ENCODE results near the gene STK40.
A peak's percentile ranks its signal among the peaks of the same experiment; 100 is the strongest.

The STK40 gene

DNA sequence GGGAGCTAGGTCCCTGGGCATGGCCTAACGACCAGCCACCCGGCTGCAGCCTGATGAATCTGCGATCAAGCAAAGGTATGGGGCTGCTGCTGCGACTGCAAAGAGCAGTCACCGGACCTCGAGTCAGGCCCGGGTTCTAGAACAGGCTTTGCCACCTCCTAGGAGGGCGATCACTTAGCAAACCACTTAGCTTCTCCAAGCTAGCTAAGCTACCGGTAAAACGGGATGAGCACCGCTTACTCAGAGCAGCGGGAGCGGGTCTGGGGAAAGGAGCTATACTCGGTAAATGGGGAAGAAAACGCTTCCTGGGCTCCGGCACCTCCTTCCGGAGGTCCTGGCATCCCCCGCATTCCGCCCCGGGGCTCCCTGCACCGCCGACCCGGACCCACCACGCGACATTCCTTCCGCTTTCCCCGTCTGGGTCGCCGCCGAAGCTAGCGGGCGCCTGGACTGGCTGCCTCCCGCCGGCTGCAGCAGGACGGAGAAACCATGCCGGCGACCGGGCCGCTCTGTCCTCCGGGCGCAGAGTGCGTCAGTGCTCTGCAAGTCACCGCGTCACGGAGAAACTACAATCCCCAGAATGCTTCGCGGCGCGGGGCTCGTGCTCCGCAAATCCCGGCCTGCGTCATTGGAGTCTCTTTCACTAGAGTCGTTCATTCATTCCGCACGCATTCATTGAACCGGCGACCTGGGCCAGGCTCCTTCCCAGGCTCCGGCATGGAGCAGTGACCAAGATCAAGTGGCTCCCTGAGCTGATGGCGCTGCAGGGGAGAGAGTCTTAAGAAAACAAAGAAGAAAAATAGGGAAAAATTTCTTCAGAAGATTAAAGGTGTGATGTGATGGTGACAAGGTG lies 11.9 kb upstream of the STK40 start, which contains the start of gene LSM10:
TSS of gene LSM10 (minus strand) at position 531 of the 853 bp plus-strand sequence. CDS start 3,779 bp downstream, outside the sequence.
- DNase-seq: peak; percentile 88

DNA sequence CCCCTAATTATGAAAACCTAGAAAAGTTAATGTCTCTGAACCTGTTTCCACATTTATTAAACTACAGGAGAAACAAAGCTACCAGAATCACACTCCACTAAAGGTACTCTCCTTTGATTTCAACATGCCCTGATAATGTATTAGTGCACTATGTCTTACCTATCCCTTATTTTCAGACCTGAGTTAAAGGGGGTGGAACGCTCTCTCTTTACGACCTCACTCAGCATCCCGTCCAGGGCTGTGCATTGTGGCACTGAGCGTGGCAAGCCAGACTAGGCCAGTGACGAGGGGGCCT lies 11.3 kb upstream of the STK40 start:
- no peak for DNase-seq

- no peak for DNase-seq
Observed at GRCh38 chr1:36396359-36396758, 10.6 kb upstream of the STK40 start.

GRCh38 chr1:36393686-36394085 lies 8.0 kb upstream of the STK40 start:
- DNase-seq: no peak

GRCh38 chr1:36392836-36393235 lies 7.1 kb upstream of the STK40 start:
- DNase-seq: no peak

DNA sequence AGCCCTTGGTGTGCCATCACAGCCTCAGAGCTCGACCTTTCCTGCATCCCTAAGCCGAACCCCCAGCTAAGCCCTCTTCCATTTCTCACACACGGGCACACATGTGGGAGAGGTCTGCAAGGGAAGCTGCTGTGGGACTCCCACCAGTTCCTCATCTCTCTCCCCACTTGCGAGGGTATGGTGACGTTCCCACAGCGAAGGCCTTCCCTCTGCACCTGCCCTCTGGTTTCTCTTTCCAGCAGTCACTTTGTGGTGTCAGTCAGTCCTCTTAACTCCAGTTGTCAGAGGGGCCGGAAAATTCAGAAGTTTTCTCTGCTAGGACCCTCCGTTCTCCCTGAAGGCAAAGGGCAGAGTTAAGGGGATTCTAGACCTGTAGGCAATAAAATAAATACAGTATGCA lies 5.5 kb upstream of the STK40 start:
- DNase-seq: no peak

DNA sequence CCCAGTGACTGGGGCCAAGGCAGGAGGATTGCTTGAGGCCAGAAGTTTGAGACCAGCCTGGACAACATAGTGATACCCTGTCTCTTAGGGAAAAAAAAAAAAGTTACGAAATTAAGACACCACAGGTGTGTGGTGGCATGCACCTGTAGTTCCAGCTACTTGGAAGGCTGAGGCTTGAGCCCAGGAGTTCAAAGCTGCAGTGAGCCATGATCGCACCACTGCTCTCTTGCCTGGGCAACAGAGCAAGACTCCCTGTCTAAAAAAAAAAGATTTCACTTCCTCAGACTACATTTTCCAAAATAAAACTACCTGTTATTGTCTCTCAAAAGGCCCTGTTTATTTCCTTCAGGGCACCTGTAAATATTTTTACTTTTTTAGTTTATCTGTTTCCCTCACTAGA lies 4.7 kb upstream of the STK40 start:
- no peak for DNase-seq

GRCh38 chr1:36389999-36390398 lies 4.3 kb upstream of the STK40 start:
- no peak for DNase-seq

- DNase-seq: no peak
Observed at GRCh38 chr1:36389261-36389660, 3.5 kb upstream of the STK40 start.

GRCh38 chr1:36387141-36387949 lies 1.6 kb upstream of the STK40 start:
- DNase-seq: no peak

DNA sequence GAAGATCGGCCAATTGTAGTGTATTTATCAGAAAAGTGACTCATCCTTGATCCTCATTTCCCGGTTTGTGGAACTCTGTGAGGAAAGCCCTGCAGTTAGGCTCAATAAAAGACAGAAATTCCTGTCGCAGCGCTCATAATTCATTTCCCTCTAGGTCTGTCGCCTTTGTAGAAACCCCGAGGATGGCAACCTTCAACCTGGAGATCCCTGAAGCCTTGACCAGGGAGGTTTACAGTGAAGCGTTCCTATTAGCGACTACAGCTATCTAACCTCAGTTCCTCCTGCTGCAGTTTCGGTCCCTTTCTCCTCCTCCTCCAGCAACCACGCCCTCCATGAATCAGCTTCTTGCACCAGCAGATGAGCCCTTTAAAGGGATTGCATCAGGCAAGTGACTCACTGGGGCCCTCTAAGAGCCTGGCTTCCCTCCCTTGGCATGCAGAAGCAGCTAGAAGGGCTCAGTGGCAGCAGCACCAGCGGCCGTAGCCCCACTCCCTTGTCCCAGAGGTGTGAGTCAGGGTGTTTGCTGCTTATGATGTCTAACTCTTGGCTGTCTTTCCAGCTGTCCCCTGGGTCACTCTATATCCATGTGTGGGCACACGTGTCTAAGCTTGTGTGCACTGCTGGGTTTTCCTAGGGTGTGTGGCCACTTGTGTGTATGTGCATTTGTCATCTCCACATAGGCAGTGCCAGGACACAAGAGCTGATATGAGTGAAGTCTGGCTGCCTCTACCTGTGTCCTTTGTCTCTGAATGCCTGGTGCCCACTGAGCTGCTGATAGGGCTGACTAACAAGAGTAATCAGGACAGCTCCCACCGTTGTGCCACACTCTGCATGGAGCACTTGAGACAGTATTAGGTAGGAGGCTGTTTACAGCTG lies 779 bp upstream of the STK40 start:
- DNase-seq: peak; percentile 82

DNA sequence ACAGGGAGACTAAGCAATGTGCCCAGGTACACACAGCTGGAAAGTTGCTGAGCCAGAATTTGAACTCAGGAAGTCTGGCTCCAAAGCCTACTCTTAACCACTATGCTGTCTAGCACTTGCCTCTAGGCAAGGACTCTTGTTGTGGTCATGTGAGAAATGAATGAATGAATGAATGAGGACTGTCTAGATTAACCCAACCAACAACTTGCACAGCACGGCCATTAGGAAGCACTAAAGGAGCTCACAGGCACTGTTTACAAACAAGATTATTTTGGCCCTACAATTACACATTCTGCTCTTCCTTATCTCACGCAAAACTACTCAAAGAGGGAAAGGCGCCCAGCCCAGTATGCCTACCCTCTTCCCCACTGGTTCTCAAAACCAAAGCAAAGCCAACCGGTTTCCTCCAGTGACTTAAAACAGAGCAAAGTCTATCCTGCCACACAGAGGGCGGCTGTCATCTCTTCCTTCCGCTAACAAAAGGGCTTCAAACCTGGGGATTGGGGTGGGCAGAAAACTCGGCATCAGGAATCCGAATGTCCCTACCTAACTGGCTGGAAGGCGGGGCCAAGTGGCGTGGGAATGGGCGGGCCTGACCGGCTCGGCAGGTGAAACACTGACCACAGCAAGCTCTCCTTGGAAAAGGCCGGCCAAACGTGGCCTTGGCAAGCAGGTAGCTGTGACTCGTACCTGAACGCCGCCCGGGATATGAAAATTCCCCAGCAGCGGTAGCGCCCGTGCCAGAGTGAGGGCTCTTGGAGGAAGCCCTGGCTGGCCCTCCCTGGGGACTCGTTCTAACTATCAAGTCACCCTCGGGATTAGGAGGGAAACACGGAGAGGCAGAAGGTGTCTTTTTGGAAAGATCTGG lies 948 bp downstream of the STK40 start:
- DNase-seq: peak; percentile 32

- no peak for DNase-seq
Observed at GRCh38 chr1:36383240-36383639, 2.5 kb downstream of the STK40 start.

DNA sequence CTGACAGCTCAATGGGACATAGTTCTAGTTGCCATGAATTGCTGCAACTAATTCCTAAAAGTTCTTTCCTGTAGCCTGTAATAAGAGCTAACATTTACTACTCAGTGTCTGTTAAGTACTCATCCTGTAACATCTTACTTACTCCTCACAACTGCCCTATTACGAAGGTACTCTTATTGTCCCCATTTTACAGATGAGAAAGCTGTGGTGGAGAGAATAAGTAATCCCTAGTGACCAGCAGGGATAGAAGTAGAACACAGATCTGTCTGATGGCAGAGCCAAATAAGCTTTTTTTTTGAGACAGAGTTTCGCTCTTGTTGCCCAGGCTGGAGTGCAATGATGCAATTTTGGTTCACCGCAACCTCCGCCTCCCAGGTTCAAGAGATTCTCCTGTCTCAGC lies 3.1 kb downstream of the STK40 start:
- DNase-seq: no peak

DNA sequence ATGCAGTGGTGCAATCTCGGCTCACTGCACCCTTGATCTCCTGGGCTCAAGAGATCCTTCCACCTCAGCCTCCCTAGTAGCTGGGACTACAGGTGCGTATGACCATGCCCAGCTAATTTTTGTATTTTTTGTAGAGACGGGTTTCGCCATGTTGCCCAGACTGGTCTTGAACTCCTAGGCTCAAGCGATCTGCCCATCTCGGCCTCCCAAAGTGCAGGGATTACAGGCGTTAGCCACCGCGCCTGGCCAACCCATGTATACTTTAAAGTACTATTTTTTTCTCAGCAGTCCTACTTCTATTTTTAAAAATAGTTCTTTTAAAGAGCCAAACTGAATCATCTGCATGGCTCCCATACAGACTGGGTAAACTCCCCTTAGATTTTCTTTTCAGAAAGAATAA lies 3.5 kb downstream of the STK40 start:
- no peak for DNase-seq

- no peak for DNase-seq
Observed at GRCh38 chr1:36381405-36381804, 4.3 kb downstream of the STK40 start.

- DNase-seq: no peak
Observed at GRCh38 chr1:36380782-36381181, 4.9 kb downstream of the STK40 start.

DNA sequence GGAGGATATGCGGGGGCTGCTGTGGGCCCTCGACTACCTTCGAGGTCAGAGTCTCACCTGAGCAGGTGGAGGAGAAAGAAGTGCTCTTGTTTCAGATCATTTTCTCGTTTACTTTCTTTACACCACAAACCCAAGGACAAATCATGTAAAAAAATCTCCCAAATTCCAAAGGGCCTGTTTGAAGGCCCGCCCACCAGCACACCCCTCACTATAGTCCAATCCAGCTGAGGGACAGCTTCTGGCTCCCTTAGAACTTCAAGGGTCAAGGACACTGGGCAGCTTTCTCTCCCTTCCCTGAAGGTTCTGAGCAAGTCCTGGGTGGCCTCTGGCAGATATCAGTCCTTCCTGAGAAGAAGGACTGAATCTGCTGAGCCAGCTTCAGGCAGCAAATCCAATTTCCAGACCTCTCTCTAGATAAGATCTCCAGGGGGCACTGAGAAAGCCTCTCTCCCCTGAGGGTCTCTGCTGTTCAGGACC lies 5.5 kb downstream of the STK40 start:
- DNase-seq: no peak

GRCh38 chr1:36377791-36378492 lies 7.8 kb downstream of the STK40 start:
- no peak for DNase-seq

- DNase-seq: no peak
Observed at GRCh38 chr1:36372617-36373016, 13.1 kb downstream of the STK40 start.

Data from effector CD4-positive, alpha-beta T cell (primary cell).